Loucy (cell line): ENCODE results near the gene ING5.

ENCODE experiments used
- EZH2phosphoT487 ChIP-seq: fragments of 200-600 bp; IDR thresholded peaks from 2 replicates; pipeline ENCODE4 v1.6.1; 2018; ENCODE audit warnings: antibody characterized with exemption, mild to moderate bottlenecking, moderate library complexity, borderline replicate concordance
- TF ChIP-seq, protein P1 (sequence below): fragments of 200-600 bp; sonication (generic); conservative IDR thresholded peaks from 2 replicates; pipeline ENCODE4 v1.5.1; 2014; ENCODE audit warnings: mild to moderate bottlenecking, antibody characterized with exemption, low read length

DNA sequence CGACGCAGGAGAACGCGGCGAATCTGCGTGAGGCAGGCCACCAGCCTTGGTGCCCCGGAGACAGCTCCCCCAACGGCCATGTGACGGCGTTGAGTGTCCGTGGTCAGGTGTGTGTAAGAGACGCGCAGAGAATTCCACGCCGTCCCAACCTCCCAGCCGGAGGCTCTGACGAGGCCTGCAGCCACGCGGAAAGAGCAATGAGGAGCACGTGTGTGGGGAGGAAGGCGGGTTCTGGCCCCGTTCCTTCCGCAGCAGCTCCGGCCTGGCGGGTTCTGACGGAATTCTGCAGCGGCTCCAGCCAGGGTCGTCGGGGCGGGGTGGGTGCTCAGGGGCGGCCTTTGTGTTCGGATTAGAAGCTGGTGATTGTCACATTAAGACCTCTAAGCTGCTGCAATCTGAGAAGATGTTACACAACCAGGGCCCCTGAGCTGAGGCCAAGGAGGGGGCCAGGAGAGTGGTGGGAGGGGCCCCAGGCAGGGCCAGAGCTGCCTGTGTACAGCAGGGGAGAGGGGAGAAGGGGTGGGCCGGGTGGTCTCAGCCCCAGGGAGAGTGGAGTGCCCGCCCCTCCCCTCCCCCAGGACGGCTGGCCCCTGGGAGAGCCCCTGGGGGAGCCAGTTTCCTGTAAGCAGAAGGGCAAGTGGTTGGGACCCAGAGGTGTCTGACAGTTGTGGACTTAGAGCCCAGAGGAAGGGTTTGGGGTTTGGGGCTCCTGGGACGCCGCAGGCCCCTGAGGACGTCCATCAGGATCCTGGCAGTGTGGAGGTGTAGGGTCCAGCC, 69.6 kb downstream of the ING5 start:
- TF ChIP-seq, protein P1, sequence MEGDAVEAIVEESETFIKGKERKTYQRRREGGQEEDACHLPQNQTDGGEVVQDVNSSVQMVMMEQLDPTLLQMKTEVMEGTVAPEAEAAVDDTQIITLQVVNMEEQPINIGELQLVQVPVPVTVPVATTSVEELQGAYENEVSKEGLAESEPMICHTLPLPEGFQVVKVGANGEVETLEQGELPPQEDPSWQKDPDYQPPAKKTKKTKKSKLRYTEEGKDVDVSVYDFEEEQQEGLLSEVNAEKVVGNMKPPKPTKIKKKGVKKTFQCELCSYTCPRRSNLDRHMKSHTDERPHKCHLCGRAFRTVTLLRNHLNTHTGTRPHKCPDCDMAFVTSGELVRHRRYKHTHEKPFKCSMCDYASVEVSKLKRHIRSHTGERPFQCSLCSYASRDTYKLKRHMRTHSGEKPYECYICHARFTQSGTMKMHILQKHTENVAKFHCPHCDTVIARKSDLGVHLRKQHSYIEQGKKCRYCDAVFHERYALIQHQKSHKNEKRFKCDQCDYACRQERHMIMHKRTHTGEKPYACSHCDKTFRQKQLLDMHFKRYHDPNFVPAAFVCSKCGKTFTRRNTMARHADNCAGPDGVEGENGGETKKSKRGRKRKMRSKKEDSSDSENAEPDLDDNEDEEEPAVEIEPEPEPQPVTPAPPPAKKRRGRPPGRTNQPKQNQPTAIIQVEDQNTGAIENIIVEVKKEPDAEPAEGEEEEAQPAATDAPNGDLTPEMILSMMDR, result no peak
- TF ChIP-seq EZH2phosphoT487, result no peak
